HepG2 (cell line): ENCODE results near the gene NARF. TPM values are rescaled to one million over a fixed set of nuclear protein-coding genes. Genes with fewer than 3 reads are reported as not detected.

ENCODE experiments used
- AKNA ChIP-seq: sonication (generic); formaldehyde crosslinking; IDR thresholded peaks from 2 replicates; pipeline ENCODE4 v1.4.0; 2020; ENCODE audit warnings: missing genetic modification reagents, borderline replicate concordance
- ATAD3A ChIP-seq: sonication (generic); formaldehyde crosslinking; IDR thresholded peaks from 2 replicates; pipeline ENCODE4 v1.4.0; 2020; ENCODE audit warnings: missing genetic modification reagents
- BRCA1 ChIP-seq: sonication (generic); formaldehyde crosslinking; IDR thresholded peaks from 2 replicates; pipeline ENCODE4 v1.4.0; 2020; ENCODE audit warnings: missing genetic modification reagents
- CENPT ChIP-seq: sonication (generic); formaldehyde crosslinking; IDR thresholded peaks from 2 replicates; pipeline ENCODE4 v1.8.0; 2022; ENCODE audit warnings: low read depth, mild to moderate bottlenecking, moderate library complexity, missing genetic modification reagents
- ELF3 ChIP-seq: IDR thresholded peaks from 2 replicates; pipeline ENCODE4 v1.6.1; 2016; ENCODE audit warnings: missing genetic modification reagents, missing compliant biosample characterization
- FOSL2 ChIP-seq: sonication (generic); formaldehyde crosslinking; IDR thresholded peaks from 2 replicates; pipeline ENCODE4 v1.4.0; 2020; ENCODE audit warnings: missing genetic modification reagents
- FOXC1 ChIP-seq: sonication (generic); formaldehyde crosslinking; IDR thresholded peaks from 2 replicates; pipeline ENCODE4 v1.8.0; 2022; ENCODE audit warnings: mild to moderate bottlenecking, missing genetic modification reagents, borderline replicate concordance
- LCORL ChIP-seq, 2 experiments: fragments of 450-650 bp in 1 of 2; sonication (generic) in 1 of 2; formaldehyde crosslinking in 1 of 2; IDR thresholded peaks; 2 replicates each; pipeline versions ENCODE4 v1.5.0 to v1.6.1; 2017 to 2020; ENCODE audit warnings: antibody characterized with exemption in 1 of 2, missing genetic modification reagents in 1 of 2
- NPAS2 ChIP-seq: sonication (generic); formaldehyde crosslinking; IDR thresholded peaks from 2 replicates; pipeline ENCODE4 v1.8.0; 2022; ENCODE audit warnings: mild to moderate bottlenecking, missing genetic modification reagents, borderline replicate concordance
- PATZ1 ChIP-seq: sonication (generic); formaldehyde crosslinking; IDR thresholded peaks from 2 replicates; pipeline ENCODE4 v1.4.0; 2020; ENCODE audit warnings: missing genetic modification reagents
- SP140L ChIP-seq: sonication (generic); formaldehyde crosslinking; IDR thresholded peaks from 2 replicates; pipeline ENCODE4 v1.4.0; 2020; ENCODE audit warnings: missing genetic modification reagents, borderline replicate concordance
- TMF1 ChIP-seq: sonication (generic); formaldehyde crosslinking; IDR thresholded peaks from 2 replicates; pipeline ENCODE4 v1.8.1; 2022; ENCODE audit warnings: low read depth, missing genetic modification reagents
- ZBTB3 ChIP-seq: sonication (generic); formaldehyde crosslinking; IDR thresholded peaks from 2 replicates; pipeline ENCODE4 v1.4.0; 2020; ENCODE audit warnings: low read depth, mild to moderate bottlenecking, moderate library complexity, missing genetic modification reagents, borderline replicate concordance
- ZFP37 ChIP-seq: sonication (generic); formaldehyde crosslinking; IDR thresholded peaks from 2 replicates; pipeline ENCODE4 v1.4.0; 2020; ENCODE audit warnings: missing genetic modification reagents, borderline replicate concordance
- ZFP41 ChIP-seq: sonication (generic); formaldehyde crosslinking; IDR thresholded peaks from 2 replicates; pipeline ENCODE4 v1.4.0; 2020; ENCODE audit warnings: mild to moderate bottlenecking, missing genetic modification reagents, borderline replicate concordance
- ZMYM2 ChIP-seq: sonication (generic); formaldehyde crosslinking; IDR thresholded peaks from 2 replicates; pipeline ENCODE4 v1.8.0; 2022; ENCODE audit warnings: mild to moderate bottlenecking, missing genetic modification reagents
- ZNF260 ChIP-seq: sonication (generic); formaldehyde crosslinking; IDR thresholded peaks from 2 replicates; pipeline ENCODE4 v1.4.0; 2020; ENCODE audit warnings: missing genetic modification reagents, low read depth, mild to moderate bottlenecking, borderline replicate concordance
- ZNF430 ChIP-seq: sonication (generic); formaldehyde crosslinking; IDR thresholded peaks from 2 replicates; pipeline ENCODE4 v1.9.0; 2021; ENCODE audit warnings: mild to moderate bottlenecking, missing genetic modification reagents
- ZNF607 ChIP-seq: sonication (generic); formaldehyde crosslinking; IDR thresholded peaks from 2 replicates; pipeline ENCODE4 v1.5.1; 2020; ENCODE audit warnings: missing genetic modification reagents, mild to moderate bottlenecking, borderline replicate concordance
- polyA plus RNA-seq, 8 experiments: library from polyadenylated mRNA; depleted of rRNA in 3 of 8; stranded (reverse) in 7 of 8; unstranded in 1 of 8; fragments of >200 nt; fragmentation: Illumina TruSeq in 4 of 8; extraction: Trizol in 4 of 8; gene quantifications; 2 replicates each; pipeline versions ENCODE4 v1.2.1 to v1.2.3, GENCODE V29; 2011 to 2016; ENCODE audit warnings: low read depth in 4 of 8, missing spikeins in 1 of 8, mixed read lengths in 1 of 8; ENCODE audit not compliant: insufficient read depth in 1 of 8
- total RNA-seq, 5 experiments: library from RNA; depleted of rRNA; stranded (reverse); fragments of >200 nt; fragmentation: Illumina TruSeq; extraction: Trizol; gene quantifications; 2 replicates each; pipeline ENCODE4 v1.2.3, GENCODE V29; 2016; ENCODE audit warnings: low read depth in 1 of 5
- TF ChIP-seq, protein P1 (sequence below): sonication (generic); formaldehyde crosslinking; IDR thresholded peaks from 2 replicates; pipeline ENCODE4 v1.4.0; 2020; ENCODE audit warnings: missing genetic modification reagents

Gene NARF
- total and polyA plus RNA-seq, 2 of the 13 experiments (the other 11 are each of a cell fraction or from before 2014, with no cell fraction given) = 61.1 to 144 TPM

DNA sequence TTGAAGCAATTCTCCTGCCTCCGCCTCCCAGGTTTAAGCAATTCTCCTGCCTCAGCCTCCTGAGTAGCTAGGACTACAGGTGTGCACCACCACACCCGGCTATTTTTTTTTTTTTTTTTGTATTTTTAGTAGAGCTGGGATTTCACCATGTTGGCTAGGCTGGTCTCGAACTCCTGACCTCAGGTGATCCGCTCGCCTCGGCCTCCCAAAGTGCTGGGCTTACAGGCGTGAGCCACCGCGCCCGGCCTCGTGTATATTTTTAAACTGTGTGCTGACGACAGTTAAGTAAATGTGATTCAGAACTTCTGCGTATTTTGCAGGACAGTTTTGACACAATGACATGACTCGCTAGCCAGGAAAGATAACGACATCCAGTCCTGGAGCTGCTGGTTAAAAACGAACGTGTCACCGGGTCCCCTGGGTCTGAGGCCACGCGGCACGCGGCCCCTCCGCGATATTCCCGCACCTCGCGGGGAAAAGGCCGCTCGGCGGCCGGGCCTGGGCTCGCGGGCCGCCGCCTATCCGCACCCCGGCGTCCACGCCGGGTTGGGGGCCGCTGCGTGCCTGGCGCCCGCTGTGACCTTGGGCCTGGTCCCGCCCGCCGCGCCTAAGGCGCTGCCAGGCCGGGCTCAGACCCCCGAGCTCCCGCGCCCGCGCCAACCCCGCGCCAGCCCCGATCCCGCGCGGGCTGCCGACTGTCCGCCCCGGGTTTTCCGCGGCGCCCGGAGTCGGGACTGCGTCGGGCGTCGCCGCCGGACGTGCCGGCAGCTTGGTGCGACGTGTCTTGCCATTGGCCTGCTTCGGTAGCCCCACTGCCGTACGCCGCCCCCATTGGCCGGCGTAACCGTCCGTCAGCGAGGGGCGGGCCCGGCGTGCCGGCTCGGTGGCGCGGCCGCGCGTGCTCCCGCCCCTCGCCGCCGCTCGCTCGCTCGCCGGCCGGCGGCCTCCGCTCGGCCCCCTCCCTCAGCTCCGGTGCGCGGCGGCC, 60.6 kb downstream of the NARF start, which contains the start of gene FOXK2 (continued):
- TF ChIP-seq AKNA = 0 out of 2 replicates have a peak, but pooled peaks have one; percentile 24
- no peak for TF ChIP-seq ZNF260 (CRISPR knock-in tag)
- TF ChIP-seq FOXC1 (CRISPR knock-in tag) = no peak
- no peak for TF ChIP-seq ZBTB3 (CRISPR knock-in tag)
- no peak for TF ChIP-seq PATZ1 (CRISPR knock-in tag)
- peak; percentile 81; the same call in 1 of the 2 replicates for TF ChIP-seq TMF1 (CRISPR knock-in tag)
- TF ChIP-seq LCORL (IDR thresholded peaks at IDR 0.05) = no peak
- TF ChIP-seq LCORL (CRISPR knock-in tag; IDR thresholded peaks at IDR 0.05) = peak; percentile 14; the same call in 1 of the 2 replicates
- TF ChIP-seq, protein P1, sequence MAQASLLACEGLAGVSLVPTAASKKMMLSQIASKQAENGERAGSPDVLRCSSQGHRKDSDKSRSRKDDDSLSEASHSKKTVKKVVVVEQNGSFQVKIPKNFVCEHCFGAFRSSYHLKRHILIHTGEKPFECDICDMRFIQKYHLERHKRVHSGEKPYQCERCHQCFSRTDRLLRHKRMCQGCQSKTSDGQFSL (CRISPR knock-in tag) = no peak
- TF ChIP-seq SP140L (CRISPR knock-in tag) = peak; percentile 24; the same call in 1 of the 2 replicates
- TF ChIP-seq BRCA1 = peak; percentile 79; the same call in 1 of the 2 replicates
- TF ChIP-seq CENPT (CRISPR knock-in tag) = peak; percentile 81; the same call in 1 of the 2 replicates
- TF ChIP-seq NPAS2 (CRISPR knock-in tag) = no peak
- peak; percentile 89; the same call in 1 of the 2 replicates for TF ChIP-seq ZNF607 (CRISPR knock-in tag)
- no peak for TF ChIP-seq ZFP41 (CRISPR knock-in tag)
- 0 out of 2 replicates have a peak, but pooled peaks have one; percentile 29 for TF ChIP-seq ZFP37 (CRISPR knock-in tag)
- no peak for TF ChIP-seq ZNF430
- 0 out of 2 replicates have a peak, but pooled peaks have one; percentile 28 for TF ChIP-seq FOSL2 (CRISPR knock-in tag)
- TF ChIP-seq ELF3 = peak; percentile 30; the same call in 1 of the 2 replicates
- peak; percentile 96 for TF ChIP-seq ZMYM2
- TF ChIP-seq ATAD3A (CRISPR knock-in tag) = no peak
